Uterus (tissue), 4 donors: ENCODE measurements around the gene LRRC7. TPM values are rescaled to one million over a fixed set of nuclear protein-coding genes. Genes with fewer than 3 reads are reported as not detected.

Experiments
- DNase-seq, 2 donors: peaks; one replicate each; pipeline ENCODE4 v3.0.0-alpha.2; 2019 to 2020
- H3K27ac ChIP-seq, 2 donors: fragments of 200-600 bp; sonication (generic); 1 replicate in 1 of 2; 2 replicates in 1 of 2; pipeline ENCODE4 v1.5.1; 2016 to 2018
- H3K27me3 ChIP-seq, 2 donors: fragments of 200-600 bp; sonication (generic); one replicate each; pipeline ENCODE4 v1.5.1; 2018 to 2019; ENCODE audit warnings: control low read depth in 1 of 2
- H3K36me3 ChIP-seq, 2 donors: fragments of 200-600 bp; sonication (generic); one replicate each; pipeline ENCODE4 v1.5.1; 2019; ENCODE audit warnings: control low read depth in 1 of 2
- H3K4me1 ChIP-seq, 2 donors: fragments of 200-600 bp; sonication (generic); one replicate each; pipeline ENCODE4 v1.5.1; 2018 to 2019; ENCODE audit warnings: control low read depth in 1 of 2
- H3K4me3 ChIP-seq, 2 donors: fragments of 200-600 bp; sonication (generic); 1 replicate in 1 of 2; 2 replicates in 1 of 2; pipeline ENCODE4 v1.5.1; 2018 to 2019; ENCODE audit warnings: mild to moderate bottlenecking in 1 of 2
- H3K9me3 ChIP-seq, 2 donors: fragments of 200-600 bp; sonication (generic); one replicate each; pipeline ENCODE4 v1.5.1; 2019; ENCODE audit warnings: control low read depth in 1 of 2
- POLR2A ChIP-seq, 2 donors: fragments of 450-650 bp; IDR thresholded peaks; one replicate each; pipeline ENCODE4 v1.6.1; 2016; ENCODE audit warnings: antibody characterized with exemption in 2 of 2, mild to moderate bottlenecking in 1 of 2, moderate library complexity in 1 of 2
- intact Hi-C: fragments of 100-400 bp; cut with DNase I; formaldehyde crosslinking; loops from one replicate; pipeline ENCODE4 v1.15.1; 2023; ENCODE audit warnings: low total_unique reads
- total RNA-seq, 4 donors: library from RNA; depleted of rRNA in 3 of 4; stranded (reverse); fragments of >200 nt in 3 of 4; gene quantifications; one replicate each; pipeline versions ENCODE4 v1.1.0 to v1.2.4, GENCODE V29; 2014 to 2023
- TF ChIP-seq, protein P1 (sequence below), 4 experiments: fragments of 200-600 bp in 2 of 4; fragments of 450-650 bp in 2 of 4; sonication (generic) in 2 of 4; IDR thresholded peaks; one replicate each; pipeline ENCODE4 v1.5.1; 2016 to 2019; ENCODE audit warnings: antibody characterized with exemption in 4 of 4, mild to moderate bottlenecking in 2 of 4, moderate library complexity in 1 of 4
- donor health status: DM: yes; HTN: yes; CAD: no.

LRRC7 gene
- total RNA-seq, 4 donors from 2014 or later = 1.5 to 12.0 TPM; not detected in 2

DNA sequence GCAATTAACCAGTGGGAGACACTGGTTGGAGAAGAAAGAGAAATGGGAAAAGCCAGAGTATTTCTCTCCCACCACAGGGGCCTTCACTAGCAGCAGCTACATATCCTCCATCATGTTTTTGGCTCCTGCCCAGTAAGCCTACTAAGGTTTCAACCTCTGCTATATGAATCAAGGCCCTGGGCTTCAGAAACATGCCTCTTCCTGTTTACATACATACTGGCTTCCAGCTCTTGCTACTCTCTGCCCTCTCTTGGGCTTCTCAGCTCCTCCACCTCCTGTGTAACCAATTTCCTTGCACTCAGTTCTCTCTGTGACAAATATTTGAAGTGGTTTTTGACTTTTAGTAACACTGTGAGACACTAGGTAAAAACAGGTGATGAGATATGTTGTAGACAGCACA, 80.8 kb downstream of the LRRC7 start:
- no peak for DNase-seq
- Histone ChIP-seq H3K27me3 (no peaks in the 10 kb centered on the region), H3K27ac (no peak overlapping the region), H3K36me3 (no peaks in the 10 kb centered on the region), H3K4me3 (no peak overlapping the region), H3K9me3 (no peaks in the 10 kb centered on the region), H3K4me1 (no peaks in the 10 kb centered on the region)
- TF ChIP-seq POLR2A (IDR thresholded peaks at IDR 0.05) = no peak
- TF ChIP-seq, protein P1, sequence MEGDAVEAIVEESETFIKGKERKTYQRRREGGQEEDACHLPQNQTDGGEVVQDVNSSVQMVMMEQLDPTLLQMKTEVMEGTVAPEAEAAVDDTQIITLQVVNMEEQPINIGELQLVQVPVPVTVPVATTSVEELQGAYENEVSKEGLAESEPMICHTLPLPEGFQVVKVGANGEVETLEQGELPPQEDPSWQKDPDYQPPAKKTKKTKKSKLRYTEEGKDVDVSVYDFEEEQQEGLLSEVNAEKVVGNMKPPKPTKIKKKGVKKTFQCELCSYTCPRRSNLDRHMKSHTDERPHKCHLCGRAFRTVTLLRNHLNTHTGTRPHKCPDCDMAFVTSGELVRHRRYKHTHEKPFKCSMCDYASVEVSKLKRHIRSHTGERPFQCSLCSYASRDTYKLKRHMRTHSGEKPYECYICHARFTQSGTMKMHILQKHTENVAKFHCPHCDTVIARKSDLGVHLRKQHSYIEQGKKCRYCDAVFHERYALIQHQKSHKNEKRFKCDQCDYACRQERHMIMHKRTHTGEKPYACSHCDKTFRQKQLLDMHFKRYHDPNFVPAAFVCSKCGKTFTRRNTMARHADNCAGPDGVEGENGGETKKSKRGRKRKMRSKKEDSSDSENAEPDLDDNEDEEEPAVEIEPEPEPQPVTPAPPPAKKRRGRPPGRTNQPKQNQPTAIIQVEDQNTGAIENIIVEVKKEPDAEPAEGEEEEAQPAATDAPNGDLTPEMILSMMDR (IDR thresholded peaks at IDR 0.05) = no peak
- intact Hi-C loops = no loop called here

DNA sequence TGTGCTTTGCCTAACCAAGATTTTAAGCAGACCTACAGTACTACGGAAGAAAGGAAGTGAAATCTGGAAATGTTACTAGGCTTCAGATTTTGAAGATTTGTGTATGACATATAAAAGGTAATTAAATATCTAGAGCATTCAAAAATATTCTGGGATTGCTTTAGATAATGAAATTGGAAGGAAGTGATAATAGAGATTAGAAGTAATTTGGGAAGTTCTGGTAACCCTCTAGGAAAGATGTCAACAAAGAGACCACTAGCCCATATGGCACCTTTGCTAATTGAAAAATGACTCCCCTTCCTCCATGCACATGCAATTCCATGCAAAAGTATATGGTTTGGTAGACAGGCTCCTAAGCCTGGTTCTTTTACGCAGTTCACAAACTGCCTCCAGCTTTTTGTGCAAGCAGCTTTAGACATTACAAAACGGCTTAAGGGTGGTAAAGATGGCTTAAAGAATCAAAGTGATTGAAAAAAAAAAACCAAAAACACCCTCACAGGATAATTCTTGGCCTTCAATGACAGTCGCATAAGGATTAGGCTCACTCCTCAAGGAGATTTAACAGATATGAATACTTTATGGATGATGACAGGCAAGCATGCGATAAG, 81.8 kb downstream of the LRRC7 start:
- Histone ChIP-seq H3K9me3 (no peaks in the 10 kb centered on the region), H3K27me3 (no peaks in the 10 kb centered on the region), H3K4me3 (no peak overlapping the region), H3K4me1 (no peaks in the 10 kb centered on the region), H3K36me3 (no peaks in the 10 kb centered on the region), H3K27ac (no peak overlapping the region)
- intact Hi-C loops = no loop called here
- DNase-seq = no peak
- TF ChIP-seq POLR2A (IDR thresholded peaks at IDR 0.05) = no peak
- TF ChIP-seq, protein P1 (IDR thresholded peaks at IDR 0.05) = no peak

DNA sequence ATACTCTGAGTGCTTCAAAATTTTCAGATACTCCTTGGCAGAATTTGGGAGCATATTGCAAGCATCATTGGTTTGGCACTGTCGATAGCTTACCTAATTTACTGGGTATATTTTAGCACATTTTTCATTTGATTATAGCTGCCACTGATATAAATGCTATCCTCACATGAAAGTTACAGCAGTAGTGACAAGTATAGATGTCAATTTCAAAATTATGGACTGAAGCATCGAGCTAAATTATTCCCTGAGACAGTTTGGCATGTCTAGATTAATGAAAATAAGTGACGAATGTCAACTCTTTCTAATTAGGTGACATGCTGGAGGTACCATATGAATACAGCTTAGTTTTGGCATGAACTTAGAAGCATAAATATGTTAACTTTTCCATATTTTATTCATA, 83.1 kb downstream of the LRRC7 start:
- intact Hi-C loops = no loop called here
- TF ChIP-seq POLR2A (IDR thresholded peaks at IDR 0.05) = no peak
- TF ChIP-seq, protein P1 (IDR thresholded peaks at IDR 0.05) = no peak
- Histone ChIP-seq H3K4me1 (no peaks in the 10 kb centered on the region), H3K27me3 (no peaks in the 10 kb centered on the region), H3K9me3 (no peaks in the 10 kb centered on the region), H3K36me3 (no peaks in the 10 kb centered on the region), H3K4me3 (no peak overlapping the region), H3K27ac (no peak overlapping the region)
- no peak for DNase-seq

DNA sequence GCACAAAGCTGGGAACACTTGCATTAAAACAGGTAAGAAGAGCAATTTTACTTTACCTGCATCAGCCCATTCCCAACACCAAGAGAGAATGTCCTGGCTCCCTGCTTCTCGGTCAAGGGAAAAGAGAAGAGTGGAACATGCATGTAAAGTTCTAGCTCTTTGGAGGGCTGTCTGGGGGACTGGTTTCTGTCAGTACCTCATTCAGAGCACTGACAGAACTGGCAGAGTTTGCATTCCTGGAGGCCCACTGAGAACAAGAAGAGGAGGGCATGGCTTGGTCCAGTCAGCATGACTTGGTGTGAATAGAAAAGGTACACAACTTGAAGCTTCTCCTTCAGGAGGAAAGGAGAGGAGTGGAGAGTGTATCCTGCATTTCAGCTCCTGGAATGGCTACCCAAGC, 83.9 kb downstream of the LRRC7 start:
- no peak overlapping the region for H3K4me3 ChIP-seq
- intact Hi-C loops = no loop called here
- DNase-seq = no peak
- no peak for TF ChIP-seq POLR2A (IDR thresholded peaks at IDR 0.05)
- TF ChIP-seq, protein P1 (IDR thresholded peaks at IDR 0.05) = no peak
- H3K9me3 ChIP-seq = no peaks in the 10 kb centered on the region
- H3K27ac ChIP-seq = no peak overlapping the region
- no peaks in the 10 kb centered on the region for H3K27me3 ChIP-seq
- H3K36me3 ChIP-seq = no peaks in the 10 kb centered on the region
- no peaks in the 10 kb centered on the region for H3K4me1 ChIP-seq

DNA sequence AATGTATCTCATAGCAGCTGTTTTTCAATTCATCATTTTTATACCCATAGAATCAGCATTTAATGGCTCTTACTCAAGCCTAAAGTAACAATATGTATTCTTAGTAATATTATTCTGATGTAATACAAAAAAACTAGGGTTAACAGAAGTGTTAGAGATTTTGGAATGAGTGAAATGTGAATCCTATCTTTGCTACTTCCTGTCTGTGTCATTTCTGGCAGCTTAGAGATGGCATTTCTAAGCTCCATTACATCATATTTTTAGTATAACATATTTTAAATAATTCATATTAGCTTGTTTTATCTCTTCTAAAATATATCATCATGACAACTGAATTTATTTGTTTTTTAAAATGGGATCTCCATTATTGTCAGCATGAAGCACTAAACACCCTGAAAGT, 90.2 kb downstream of the LRRC7 start:
- Histone ChIP-seq H3K4me3 (no peak overlapping the region), H3K9me3 (no peaks in the 10 kb centered on the region), H3K27me3 (no peaks in the 10 kb centered on the region), H3K4me1 (no peaks in the 10 kb centered on the region), H3K36me3 (no peaks in the 10 kb centered on the region), H3K27ac (no peak overlapping the region)
- intact Hi-C loops = no loop called here
- no peak for DNase-seq
- TF ChIP-seq, protein P1 (IDR thresholded peaks at IDR 0.05) = no peak
- TF ChIP-seq POLR2A (IDR thresholded peaks at IDR 0.05) = no peak
